Suprapubic skin (tissue), 4 donors: ENCODE measurements around the gene CCDC13.

Experiments
- EP300 ChIP-seq: sonication (generic); formaldehyde crosslinking; IDR thresholded peaks from one replicate; pipeline ENCODE4 v1.6.1; 2017; ENCODE audit warnings: antibody characterized with exemption
- POLR2A ChIP-seq, 2 donors: fragments of 450-650 bp; IDR thresholded peaks; one replicate each; pipeline ENCODE4 v1.6.1; 2017; ENCODE audit warnings: antibody characterized with exemption in 2 of 2, mild to moderate bottlenecking in 2 of 2, moderate library complexity in 2 of 2
- POLR2AphosphoS5 ChIP-seq, 3 donors: sonication (generic); formaldehyde crosslinking; IDR thresholded peaks; one replicate each; pipeline ENCODE4 v1.6.1; 2017; ENCODE audit warnings: antibody characterized with exemption in 3 of 3
- TF ChIP-seq, protein P1 (sequence below), 2 donors: fragments of 200-600 bp in 1 of 2; fragments of 450-650 bp in 1 of 2; sonication (generic) in 1 of 2; IDR thresholded peaks; one replicate each; pipeline ENCODE4 v1.5.1; 2016 to 2019; ENCODE audit warnings: antibody characterized with exemption in 2 of 2, mild to moderate bottlenecking in 1 of 2, moderate library complexity in 1 of 2

DNA sequence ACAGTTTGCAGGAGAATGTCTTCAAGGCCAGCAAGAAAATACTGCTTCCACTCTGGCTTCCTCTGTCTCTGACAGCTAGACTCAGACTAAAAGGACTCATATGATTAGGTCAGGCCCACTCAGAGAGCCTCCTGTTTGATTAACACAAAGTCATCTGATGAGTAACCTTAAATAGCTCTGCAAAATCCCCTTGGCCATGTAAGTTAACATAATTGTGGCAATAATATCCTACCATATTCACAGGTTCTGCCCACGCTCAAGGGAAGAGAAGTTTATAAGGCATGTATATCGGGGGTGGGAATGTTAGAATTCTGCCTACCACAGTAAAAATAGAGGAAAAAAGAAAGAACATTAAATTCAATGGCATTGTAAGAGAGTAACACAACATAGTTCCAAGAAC, 49.8 kb downstream of the CCDC13 start:
- TF ChIP-seq, protein P1, sequence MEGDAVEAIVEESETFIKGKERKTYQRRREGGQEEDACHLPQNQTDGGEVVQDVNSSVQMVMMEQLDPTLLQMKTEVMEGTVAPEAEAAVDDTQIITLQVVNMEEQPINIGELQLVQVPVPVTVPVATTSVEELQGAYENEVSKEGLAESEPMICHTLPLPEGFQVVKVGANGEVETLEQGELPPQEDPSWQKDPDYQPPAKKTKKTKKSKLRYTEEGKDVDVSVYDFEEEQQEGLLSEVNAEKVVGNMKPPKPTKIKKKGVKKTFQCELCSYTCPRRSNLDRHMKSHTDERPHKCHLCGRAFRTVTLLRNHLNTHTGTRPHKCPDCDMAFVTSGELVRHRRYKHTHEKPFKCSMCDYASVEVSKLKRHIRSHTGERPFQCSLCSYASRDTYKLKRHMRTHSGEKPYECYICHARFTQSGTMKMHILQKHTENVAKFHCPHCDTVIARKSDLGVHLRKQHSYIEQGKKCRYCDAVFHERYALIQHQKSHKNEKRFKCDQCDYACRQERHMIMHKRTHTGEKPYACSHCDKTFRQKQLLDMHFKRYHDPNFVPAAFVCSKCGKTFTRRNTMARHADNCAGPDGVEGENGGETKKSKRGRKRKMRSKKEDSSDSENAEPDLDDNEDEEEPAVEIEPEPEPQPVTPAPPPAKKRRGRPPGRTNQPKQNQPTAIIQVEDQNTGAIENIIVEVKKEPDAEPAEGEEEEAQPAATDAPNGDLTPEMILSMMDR (IDR thresholded peaks at IDR 0.05): no peak
- TF ChIP-seq POLR2AphosphoS5 (IDR thresholded peaks at IDR 0.05): no peak
- no peak for TF ChIP-seq POLR2A (IDR thresholded peaks at IDR 0.05)
- TF ChIP-seq EP300: no peak
